ENCODE measurements around the gene NR2C2. TPM values are rescaled to one million over a fixed set of nuclear protein-coding genes. Genes with fewer than 3 reads are reported as not detected.

NR2C2 gene
- total and polyA plus RNA-seq, 9 of the 15 experiments (the other 6 are each of a cell fraction or from before 2014, with no cell fraction given) = 6.1 to 33.0 (median 14.6) TPM

- TF ChIP-seq, protein P1, sequence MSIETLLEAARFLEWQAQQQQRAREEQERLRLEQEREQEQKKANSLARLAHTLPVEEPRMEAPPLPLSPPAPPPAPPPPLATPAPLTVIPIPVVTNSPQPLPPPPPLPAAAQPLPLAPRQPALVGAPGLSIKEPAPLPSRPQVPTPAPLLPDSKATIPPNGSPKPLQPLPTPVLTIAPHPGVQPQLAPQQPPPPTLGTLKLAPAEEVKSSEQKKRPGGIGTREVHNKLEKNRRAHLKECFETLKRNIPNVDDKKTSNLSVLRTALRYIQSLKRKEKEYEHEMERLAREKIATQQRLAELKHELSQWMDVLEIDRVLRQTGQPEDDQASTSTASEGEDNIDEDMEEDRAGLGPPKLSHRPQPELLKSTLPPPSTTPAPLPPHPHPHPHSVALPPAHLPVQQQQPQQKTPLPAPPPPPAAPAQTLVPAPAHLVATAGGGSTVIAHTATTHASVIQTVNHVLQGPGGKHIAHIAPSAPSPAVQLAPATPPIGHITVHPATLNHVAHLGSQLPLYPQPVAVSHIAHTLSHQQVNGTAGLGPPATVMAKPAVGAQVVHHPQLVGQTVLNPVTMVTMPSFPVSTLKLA (conservative IDR thresholded peaks at IDR 0.05) = peak; percentile 66 to 75
- TF ChIP-seq, protein P2, sequence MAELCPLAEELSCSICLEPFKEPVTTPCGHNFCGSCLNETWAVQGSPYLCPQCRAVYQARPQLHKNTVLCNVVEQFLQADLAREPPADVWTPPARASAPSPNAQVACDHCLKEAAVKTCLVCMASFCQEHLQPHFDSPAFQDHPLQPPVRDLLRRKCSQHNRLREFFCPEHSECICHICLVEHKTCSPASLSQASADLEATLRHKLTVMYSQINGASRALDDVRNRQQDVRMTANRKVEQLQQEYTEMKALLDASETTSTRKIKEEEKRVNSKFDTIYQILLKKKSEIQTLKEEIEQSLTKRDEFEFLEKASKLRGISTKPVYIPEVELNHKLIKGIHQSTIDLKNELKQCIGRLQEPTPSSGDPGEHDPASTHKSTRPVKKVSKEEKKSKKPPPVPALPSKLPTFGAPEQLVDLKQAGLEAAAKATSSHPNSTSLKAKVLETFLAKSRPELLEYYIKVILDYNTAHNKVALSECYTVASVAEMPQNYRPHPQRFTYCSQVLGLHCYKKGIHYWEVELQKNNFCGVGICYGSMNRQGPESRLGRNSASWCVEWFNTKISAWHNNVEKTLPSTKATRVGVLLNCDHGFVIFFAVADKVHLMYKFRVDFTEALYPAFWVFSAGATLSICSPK (IDR thresholded peaks at IDR 0.05; ENCODE audit: borderline replicate concordance) = peak; percentile 81; the same call in 1 of the 2 replicates
- TF ChIP-seq CREM (IDR thresholded peaks at IDR 0.05; ENCODE audit: low read depth) = peak; percentile 47
- no peak for TF ChIP-seq IRF2 (CRISPR knock-in tag; IDR thresholded peaks at IDR 0.05)
- no peak for TF ChIP-seq THRAP3 (IDR thresholded peaks at IDR 0.05; ENCODE audit: borderline replicate concordance)
- TF ChIP-seq E2F3 (CRISPR knock-in tag; IDR thresholded peaks at IDR 0.05) = peak; percentile 27; the same call in 1 of the 2 replicates
- TF ChIP-seq L3MBTL2 (IDR thresholded peaks at IDR 0.05) = peak; percentile 90
- TF ChIP-seq MYC (IDR thresholded peaks at IDR 0.05; ENCODE audit: low read depth, low read length) = peak; percentile 73
- TF ChIP-seq MYC (CRISPR knock-in tag; IDR thresholded peaks at IDR 0.05; ENCODE audit: borderline replicate concordance, low read depth) = no peak
- TF ChIP-seq, protein P3, sequence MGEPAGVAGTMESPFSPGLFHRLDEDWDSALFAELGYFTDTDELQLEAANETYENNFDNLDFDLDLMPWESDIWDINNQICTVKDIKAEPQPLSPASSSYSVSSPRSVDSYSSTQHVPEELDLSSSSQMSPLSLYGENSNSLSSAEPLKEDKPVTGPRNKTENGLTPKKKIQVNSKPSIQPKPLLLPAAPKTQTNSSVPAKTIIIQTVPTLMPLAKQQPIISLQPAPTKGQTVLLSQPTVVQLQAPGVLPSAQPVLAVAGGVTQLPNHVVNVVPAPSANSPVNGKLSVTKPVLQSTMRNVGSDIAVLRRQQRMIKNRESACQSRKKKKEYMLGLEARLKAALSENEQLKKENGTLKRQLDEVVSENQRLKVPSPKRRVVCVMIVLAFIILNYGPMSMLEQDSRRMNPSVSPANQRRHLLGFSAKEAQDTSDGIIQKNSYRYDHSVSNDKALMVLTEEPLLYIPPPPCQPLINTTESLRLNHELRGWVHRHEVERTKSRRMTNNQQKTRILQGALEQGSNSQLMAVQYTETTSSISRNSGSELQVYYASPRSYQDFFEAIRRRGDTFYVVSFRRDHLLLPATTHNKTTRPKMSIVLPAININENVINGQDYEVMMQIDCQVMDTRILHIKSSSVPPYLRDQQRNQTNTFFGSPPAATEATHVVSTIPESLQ (CRISPR knock-in tag; IDR thresholded peaks at IDR 0.05) = no peak
- TF ChIP-seq MCM7 (IDR thresholded peaks at IDR 0.05) = no peak
- TF ChIP-seq ZNF384 (IDR thresholded peaks at IDR 0.05; ENCODE audit: low read depth, low read length) = no peak
- no peak for TF ChIP-seq E2F6 (IDR thresholded peaks at IDR 0.05; ENCODE audit: borderline replicate concordance in 1 of 2, extremely low read depth in 1 of 2, insufficient read depth in 1 of 2, insufficient read length in 1 of 2, low read depth in 1 of 2, low read length in 1 of 2, poor library complexity in 1 of 2, severe bottlenecking in 1 of 2)
- TF ChIP-seq FOXP1 (CRISPR knock-in tag; IDR thresholded peaks at IDR 0.05) = no peak
- TF ChIP-seq RNF2 (IDR thresholded peaks at IDR 0.05) = peak; percentile 68; the same call in 1 of the 2 replicates
- TF ChIP-seq, protein P4, sequence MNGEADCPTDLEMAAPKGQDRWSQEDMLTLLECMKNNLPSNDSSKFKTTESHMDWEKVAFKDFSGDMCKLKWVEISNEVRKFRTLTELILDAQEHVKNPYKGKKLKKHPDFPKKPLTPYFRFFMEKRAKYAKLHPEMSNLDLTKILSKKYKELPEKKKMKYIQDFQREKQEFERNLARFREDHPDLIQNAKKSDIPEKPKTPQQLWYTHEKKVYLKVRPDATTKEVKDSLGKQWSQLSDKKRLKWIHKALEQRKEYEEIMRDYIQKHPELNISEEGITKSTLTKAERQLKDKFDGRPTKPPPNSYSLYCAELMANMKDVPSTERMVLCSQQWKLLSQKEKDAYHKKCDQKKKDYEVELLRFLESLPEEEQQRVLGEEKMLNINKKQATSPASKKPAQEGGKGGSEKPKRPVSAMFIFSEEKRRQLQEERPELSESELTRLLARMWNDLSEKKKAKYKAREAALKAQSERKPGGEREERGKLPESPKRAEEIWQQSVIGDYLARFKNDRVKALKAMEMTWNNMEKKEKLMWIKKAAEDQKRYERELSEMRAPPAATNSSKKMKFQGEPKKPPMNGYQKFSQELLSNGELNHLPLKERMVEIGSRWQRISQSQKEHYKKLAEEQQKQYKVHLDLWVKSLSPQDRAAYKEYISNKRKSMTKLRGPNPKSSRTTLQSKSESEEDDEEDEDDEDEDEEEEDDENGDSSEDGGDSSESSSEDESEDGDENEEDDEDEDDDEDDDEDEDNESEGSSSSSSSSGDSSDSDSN (IDR thresholded peaks at IDR 0.05; ENCODE audit: borderline replicate concordance in 1 of 2, low read depth in 2 of 2, low read length in 2 of 2) = 0 out of 4 replicates have a peak, but pooled peaks of 1 of the 2 experiments have one; percentile 70
- peak; percentile 88 to 96 (median 95) for TF ChIP-seq YY1 (IDR thresholded peaks at IDR 0.05; ENCODE audit: borderline replicate concordance in 1 of 3, control insufficient read depth in 1 of 3, extremely low read depth in 1 of 3, insufficient read depth in 3 of 3, insufficient read length in 1 of 3, insufficient replicate concordance in 2 of 3, low read depth in 1 of 3, low read length in 2 of 3)
These were observed 664 bp downstream of the NR2C2 start (continued) for GRCh38 chr3:14947886-14948608.
